DND-41 (cell line): ENCODE results near the gene RAD51B.

ENCODE experiments used
- EZH2 ChIP-seq: IDR thresholded peaks from 3 replicates; pipeline ENCODE4 v1.6.1; 2012; ENCODE audit warnings: borderline replicate concordance, low read depth, mild to moderate bottlenecking, moderate library complexity, low read length, inconsistent platforms; ENCODE audit not compliant: severe bottlenecking
- TF ChIP-seq, protein P1 (sequence below): IDR thresholded peaks from 2 replicates; pipeline ENCODE4 v1.5.1; 2012; ENCODE audit warnings: borderline replicate concordance, low read length, moderate library complexity, mild to moderate bottlenecking; ENCODE audit not compliant: poor library complexity, severe bottlenecking; ENCODE audit errors: extremely low read depth

DNA sequence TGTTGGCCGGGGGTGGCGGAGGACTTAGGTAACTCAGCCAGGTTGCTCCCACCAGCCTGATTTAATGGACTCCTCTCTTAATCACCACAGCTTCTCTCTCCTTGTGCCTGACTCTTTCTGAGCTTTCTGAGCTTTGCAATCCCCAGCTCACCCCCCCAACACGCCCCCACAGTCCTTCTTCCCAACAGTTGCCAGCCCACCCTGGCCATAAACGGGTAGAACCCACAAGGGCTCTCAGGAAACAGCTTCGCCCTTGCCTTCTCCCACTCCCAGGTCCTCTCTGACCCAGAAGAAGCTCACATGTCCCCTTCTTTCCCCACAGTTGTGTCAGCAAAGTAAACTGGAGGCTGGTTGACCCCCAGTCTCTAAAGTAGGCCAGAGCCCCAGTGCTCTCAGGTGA, 940.4 kb downstream of the RAD51B start:
- TF ChIP-seq, protein P1, sequence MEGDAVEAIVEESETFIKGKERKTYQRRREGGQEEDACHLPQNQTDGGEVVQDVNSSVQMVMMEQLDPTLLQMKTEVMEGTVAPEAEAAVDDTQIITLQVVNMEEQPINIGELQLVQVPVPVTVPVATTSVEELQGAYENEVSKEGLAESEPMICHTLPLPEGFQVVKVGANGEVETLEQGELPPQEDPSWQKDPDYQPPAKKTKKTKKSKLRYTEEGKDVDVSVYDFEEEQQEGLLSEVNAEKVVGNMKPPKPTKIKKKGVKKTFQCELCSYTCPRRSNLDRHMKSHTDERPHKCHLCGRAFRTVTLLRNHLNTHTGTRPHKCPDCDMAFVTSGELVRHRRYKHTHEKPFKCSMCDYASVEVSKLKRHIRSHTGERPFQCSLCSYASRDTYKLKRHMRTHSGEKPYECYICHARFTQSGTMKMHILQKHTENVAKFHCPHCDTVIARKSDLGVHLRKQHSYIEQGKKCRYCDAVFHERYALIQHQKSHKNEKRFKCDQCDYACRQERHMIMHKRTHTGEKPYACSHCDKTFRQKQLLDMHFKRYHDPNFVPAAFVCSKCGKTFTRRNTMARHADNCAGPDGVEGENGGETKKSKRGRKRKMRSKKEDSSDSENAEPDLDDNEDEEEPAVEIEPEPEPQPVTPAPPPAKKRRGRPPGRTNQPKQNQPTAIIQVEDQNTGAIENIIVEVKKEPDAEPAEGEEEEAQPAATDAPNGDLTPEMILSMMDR, result no peak
- no peak for TF ChIP-seq EZH2
